ENCODE measurements around the gene CCDC106.

Gene CCDC106

DNA sequence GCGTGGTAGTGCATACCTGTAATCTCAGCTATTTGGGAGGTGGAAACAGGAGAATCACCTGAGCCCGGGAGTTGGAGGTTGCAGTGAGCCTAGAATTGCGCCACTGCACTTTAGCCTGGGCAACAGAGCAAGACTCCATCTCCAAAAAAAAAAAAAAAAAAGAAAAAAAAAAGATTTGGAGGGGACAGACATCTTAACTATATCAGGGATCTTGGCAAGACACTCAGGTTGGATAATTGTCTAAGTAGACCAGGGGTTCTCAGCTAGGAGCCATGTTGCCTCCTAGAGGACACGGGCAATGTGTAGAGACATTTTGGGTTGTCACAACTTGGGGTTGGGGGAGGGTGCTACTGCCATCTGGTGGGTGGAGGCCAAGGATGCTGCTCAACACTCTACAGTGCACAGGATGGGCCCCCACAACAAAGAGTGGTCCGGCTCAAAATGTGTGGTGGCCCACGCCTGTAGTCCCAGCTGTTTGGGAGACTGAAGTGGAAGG lies 9.1 kb upstream of the CCDC106 start:
- DNase-seq: peak; percentile 59

DNA sequence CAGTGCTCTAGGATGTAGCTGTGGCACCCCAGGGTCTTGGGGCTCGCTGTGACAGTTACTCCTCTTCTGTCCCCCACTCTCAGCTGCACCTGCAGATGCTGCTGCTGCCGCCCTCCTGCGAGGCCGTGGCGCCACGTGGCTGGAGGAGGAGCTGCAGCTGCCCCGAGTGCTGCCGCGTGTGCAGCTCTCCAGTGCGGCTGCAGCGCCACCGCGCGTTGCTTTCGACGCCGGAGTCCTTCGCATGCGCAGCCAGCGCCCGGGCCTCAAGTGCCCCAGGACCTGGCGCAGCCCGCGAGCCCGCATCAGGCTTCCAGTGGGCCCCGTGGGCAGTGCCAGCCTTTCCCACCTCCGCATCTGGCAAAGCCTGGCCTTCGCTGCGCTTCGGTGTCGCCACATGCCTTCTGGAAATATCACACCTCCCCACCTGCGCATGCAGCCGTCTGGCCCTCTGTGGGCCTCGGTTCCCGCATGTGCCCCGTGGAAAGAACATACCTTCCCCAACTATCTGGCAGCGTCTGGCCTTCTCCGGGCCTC lies 7.9 kb upstream of the CCDC106 start:
- no peak for DNase-seq

DNA sequence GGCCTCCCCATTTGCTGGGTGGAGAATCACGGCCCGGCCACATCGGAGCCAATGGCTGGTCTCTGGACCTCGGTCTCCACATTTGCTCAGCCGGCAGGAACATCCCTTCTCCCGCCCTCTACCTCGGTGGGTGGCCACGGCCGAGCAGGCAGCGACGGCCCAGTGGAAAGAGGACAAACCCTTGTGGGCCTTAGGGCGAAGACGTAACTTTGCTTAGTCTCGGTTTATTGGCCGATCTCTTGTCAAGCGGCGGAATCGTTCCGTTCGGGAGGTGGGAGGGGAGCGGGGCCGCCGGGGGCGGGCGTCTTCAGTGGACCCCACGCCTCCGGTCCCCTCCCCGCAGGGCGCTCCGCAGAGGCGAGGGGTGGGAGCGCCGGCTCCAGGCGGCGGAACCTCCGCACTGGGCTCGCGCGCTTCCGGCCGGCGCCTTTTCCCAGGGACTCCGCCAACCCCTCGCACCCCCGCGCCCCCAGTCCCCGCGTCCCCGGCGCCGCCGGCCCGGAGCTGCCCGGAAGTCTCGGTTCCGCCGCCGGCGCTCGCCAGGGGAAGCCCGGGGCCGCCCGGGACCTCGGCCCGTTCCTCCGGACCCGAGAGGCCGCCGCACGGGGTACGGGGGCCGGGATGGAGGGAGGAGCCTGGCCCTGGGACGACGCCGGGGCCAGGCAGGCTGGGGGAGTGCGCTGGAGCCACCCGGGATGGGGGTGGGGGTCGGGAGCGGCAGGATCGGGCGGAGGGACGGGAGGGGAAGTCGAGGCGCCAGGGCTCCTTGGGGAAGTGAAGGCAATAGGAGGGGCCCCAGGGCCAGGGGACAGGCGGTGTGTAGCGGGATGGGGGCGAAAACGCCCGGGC lies 7.2 kb upstream of the CCDC106 start, which contains the start of gene ZNF580:
ZNF580 (plus strand) TSS at position 426 of the 849 bp plus-strand sequence. CDS start 1,507 bp downstream, outside the sequence.
- DNase-seq: no peak

DNA sequence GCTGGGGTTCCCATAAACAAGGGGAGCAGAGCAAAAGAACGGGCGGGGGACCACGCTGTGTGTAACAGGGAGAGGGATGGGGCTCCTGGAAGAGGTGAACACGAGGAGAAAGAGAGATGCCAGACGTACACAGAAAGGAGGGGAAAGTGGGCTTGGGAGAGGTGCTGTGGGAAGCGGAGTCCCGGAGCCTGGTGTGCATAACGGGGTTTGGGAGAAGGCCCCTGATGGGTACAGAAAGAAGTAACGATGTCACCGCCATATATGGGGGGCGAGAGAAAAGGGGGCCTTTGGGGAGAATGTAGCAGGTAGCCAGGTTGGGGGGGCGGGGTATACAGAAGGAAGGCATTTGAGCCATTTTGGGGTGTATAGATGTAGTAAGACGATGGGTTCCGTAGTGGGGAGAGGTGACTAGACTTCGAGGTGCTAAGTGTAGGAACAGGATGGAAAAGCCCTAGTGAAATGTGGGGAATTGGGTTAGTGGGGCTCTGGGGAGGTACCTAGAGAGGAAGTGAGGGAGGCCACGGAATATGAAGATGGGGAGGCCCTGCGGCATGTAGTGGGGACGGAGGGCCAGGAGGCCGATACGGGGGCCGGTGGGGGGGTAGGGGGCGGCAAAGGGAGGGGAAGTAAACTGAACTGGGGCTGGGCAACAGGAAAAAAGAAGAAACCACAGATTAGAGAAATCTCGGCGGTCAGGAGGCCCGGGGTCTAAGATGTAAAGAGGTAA lies 6.4 kb upstream of the CCDC106 start:
- peak; percentile 54 for DNase-seq

DNA sequence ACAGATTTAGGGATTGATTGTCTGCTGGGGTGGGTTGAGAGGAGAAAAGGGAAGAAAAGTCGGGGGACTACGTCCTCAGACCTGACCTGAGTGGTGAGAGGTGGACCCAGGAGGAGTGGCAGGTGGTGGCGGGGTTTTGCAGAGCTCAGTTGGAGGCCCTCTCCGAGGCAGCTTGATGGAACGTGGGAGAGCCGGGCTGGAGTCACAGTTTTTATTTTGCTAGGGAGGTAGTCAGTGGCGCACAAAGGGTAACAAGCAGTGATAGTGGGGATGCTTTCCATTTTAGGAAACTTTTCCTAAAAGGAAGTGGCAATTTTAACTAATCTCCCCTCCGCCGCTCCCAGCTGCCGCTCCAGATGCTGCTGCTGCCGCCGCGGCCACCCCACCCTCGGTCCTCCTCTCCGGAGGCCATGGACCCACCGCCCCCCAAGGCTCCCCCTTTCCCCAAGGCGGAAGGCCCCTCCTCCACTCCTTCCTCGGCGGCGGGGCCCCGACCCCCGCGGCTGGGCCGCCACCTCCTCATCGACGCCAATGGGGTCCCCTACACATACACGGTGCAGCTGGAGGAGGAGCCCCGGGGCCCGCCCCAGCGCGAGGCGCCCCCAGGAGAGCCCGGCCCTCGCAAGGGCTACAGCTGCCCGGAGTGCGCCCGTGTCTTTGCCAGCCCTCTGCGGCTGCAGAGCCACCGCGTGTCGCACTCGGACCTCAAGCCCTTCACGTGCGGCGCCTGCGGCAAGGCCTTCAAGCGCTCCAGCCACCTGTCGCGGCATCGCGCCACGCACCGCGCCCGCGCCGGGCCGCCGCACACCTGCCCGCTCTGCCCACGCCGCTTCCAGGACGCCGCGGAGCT lies 5.6 kb upstream of the CCDC106 start:
- no peak for DNase-seq

DNA sequence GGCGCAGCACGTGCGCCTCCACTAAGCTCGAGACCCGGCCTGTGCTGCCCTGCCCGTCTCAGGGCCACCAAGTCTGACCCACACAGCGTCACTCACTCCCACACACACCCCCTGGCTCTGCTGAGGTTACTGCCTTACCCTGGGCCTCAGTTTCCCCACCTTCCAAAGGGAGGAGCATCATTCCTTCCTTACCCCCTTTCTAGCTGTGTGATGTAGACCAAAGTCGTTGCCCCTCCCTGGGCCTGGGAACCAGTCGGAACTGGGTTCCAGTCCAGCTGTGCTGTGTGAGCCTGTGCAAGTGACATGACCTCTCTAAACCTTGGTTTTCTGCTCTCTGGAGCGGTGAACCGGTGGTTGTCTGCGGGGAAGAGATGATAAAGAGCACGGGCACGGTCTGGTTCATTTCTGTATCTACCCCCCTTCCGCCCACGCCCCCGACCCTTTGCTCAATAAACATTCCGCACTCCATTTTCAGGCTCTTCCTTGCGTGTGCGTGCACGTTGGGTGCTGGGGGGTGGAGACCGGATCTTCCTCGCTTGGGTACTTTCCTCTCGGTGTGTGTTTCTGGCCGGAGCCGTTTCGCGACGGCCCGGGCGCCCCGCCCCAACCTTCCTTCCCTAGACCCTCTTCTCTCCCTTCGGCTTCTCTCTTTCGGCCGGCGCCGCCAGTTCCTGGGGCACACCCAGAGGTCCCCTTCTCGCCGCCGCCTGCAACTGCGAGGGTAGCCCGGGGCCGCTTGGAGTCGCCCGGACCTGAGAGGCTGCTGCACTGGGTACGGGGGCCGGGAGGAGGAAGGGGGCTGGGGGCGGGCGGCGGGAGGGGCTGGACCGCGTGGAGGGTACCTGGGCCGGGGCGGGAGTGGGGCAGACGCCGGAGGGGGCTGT lies 4.8 kb upstream of the CCDC106 start, which contains the start of gene ZNF581:
ZNF581 (plus strand) TSS at position 647 of the 884 bp plus-strand sequence. CDS start 923 bp downstream, outside the sequence.
- DNase-seq: peak; percentile 80

DNA sequence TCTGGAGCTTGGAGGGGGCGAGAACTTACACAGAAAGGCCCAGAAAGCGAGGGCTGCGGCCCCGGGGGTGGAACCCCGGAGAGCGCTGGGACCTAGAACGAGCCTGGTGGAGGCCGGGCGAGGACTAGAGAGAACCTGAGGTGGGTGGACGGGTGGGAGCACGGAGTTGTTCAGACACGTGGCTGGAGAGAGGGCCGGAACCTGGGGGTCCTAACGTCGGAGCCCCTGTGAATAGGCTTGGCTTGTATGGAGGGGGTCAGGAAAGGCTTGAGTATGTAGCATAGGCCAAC lies 4.2 kb upstream of the CCDC106 start:
- no peak for DNase-seq

DNA sequence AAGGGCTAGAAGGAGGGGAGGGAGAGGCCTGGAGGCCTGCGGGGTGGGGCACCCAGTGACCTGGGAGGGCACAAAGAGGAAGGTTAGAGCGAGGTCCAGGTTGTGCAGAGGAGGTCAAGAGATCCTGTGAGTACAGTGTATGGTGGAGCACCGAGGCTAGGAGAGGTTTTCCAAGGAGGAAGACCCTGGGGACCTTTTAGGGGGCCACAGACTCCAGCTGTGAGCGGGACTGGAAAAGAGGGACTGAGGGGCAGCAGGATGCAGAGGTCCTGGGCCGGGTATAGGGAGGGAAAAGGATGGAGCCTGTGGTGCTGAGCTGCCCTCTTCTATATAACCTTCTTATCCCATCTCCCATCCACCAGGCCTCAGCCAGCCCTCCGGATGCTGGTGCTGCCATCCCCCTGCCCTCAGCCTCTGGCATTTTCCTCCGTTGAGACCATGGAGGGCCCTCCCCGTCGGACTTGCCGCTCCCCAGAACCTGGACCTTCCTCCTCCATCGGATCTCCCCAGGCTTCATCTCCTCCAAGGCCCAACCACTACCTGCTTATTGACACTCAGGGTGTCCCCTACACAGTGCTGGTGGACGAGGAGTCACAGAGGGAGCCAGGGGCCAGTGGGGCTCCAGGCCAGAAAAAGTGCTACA lies 3.7 kb upstream of the CCDC106 start:
- no peak for DNase-seq

DNA sequence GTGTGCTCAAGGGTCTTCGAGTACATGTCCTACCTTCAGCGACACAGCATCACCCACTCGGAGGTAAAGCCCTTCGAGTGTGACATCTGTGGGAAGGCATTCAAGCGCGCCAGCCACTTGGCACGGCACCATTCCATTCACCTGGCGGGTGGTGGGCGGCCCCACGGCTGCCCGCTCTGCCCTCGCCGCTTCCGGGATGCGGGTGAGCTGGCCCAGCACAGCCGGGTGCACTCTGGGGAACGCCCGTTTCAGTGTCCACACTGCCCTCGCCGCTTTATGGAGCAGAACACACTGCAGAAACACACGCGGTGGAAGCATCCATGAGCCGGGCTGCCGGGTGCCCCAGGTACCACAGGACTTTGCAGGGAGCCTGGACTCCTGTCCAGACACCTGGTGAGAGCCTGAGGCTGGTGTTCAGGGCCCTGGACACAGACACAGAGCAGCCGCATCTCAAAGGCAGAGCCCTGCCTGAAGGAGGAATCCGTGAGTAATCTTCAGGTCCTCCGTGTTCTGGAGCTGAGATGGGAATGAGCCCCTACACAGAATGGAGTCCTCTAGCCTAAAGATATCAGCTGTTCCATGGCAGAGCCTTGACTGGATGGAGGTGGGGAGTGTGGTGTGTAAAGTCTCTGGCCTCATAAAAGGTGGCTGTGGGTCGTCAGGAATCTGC lies 3.0 kb upstream of the CCDC106 start:
- no peak for DNase-seq

DNA sequence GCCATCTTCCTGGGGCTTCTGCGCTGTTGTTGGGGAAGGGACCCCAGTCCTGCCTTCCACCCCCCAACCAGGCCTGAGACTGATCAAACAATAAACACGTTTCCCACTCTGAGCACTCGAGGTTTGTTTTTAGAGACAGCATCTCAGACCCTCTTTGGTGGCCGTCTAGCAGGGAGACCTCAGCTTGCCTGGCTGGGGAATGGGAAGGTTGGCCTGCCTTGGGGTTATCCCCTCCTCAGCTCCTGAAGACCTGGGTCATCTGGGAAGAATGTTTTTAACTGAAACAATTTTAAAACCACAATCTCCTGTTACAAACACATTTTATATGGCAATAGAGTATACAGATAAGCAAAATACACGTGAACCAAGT lies 2.5 kb upstream of the CCDC106 start:
- no peak for DNase-seq

DNA sequence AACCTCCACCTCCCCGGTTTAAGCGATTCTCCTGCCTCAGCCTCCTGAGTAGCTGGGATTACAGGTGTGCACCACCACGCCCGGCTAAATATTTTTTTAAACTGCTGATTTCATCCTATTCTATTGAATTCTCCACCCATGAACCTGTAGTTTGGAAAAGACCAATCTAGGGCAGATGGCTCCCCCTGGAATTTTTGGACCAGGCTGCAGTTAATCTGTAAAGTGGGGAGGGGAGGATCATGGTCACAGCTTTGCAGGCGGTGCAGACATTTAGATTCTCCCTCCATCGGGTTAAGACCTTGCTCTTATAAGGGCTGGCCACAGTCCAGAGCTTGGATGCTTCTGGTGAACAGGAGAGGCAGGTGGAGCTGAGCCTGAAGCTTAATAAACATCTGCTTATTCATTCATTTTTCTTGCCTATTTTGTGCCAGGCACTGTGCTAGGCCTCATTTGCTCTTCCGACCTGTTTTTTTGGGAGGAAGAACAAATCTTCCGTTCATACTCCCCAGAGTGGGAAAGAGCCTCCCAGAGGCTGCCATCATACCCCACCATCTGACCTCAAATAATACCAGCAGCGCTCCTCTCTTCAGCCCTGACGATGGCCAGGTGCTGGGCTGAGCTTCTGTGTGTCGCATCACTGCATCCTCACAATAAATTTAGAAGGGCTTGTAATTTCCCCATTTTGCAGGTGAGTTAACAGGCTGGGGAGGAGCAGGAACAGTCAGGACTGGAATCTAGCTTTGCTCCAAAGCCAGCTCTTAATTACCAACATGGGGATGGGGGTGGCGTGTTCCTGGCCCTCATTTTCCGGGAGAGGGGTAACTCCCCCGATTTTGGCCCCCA lies 902 bp upstream of the CCDC106 start:
- no peak for DNase-seq

DNA sequence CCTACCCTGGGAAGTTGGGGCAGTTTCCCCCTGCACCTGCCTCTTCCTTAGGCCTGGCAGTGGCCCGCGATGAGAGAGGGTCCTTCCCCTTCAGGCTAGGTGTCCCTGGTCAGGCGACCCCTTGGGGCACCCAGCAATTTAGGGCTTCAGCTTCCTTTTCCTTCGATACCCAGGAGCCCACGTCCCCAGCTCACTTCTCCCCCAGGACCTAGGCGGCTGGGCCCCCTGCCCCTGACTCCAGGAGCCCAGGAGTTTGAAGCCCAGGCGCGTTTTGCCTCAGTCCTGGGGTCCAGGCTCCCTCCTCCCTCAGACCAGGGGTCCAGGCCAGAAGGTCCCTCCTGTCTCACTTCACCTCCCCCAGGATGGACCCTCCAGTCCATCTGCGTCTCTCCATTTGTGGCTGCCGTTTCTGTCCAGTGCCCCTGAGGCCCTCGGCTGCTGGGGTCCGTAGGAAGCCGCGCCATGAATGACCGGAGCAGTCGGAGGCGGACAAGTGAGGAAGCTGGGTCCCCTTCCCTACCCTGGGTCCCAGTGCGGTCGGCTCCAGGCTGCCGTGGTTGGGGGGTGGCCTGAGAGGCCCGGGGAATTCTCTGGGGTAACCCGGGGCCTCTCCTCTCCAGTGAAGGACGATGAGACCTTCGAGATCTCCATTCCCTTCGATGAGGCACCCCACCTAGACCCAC lies 714 bp downstream of the CCDC106 start:
- DNase-seq: no peak

DNA sequence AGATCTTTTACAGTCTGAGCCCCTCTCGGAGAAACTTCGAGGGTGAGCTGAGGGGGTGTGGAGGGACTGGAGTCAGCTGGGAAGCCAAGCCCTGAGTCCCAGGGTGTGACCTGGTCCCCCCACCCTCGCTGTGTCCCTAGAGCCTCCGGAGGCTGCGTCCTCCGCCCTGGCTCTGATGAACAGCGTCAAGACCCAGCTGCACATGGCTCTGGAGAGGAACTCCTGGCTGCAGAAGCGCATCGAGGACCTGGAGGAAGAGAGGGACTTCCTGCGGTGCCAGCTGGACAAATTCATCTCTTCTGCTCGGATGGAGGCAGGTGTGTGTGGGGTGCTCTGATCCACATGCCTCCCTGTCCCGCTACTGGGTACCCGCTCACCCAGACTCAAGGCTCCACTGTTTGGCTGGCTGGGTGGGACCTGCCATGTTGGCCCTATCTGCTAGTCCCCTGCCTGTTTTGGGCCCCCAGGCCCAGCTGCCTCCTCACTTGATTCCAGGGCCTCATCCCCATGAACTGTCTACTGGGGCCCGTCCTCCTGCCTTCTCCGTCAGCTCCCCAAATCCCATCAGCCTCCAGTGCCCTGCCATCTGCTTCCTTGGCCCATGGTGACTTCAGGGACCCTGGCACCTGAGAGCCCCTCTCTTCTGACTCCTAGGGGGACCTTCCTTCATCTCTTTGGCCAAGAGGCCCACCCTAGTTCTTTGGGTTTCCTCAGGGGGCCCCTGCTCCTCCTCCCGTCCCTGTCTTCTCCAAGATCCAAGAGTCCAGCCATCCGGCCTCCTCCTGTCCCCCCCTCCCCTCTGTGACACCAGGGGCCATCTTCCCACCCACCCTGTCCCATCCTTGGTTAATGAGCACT lies 1.5 kb downstream of the CCDC106 start:
- no peak for DNase-seq

DNA sequence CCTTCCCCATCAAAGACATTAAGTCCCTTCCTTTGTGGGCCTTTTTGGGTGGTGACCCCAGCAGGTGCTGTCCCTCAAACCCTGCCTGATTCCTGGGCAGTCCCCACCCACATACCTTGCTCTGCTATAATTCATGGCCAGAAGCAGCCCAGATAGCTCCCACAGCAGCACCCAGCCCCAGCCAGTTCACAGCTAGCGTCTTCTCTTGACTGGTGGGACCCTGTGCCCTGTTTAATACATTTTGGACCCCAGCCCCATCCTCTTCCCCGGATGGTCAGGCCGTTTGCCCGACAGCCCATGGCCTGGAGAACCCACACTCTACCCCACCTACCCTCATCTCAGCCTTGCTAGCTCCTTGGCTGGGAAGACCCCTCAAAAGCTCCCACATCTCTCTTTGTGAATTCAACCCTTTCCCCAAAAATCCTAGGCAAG lies 2.1 kb downstream of the CCDC106 start:
- DNase-seq: no peak

DNA sequence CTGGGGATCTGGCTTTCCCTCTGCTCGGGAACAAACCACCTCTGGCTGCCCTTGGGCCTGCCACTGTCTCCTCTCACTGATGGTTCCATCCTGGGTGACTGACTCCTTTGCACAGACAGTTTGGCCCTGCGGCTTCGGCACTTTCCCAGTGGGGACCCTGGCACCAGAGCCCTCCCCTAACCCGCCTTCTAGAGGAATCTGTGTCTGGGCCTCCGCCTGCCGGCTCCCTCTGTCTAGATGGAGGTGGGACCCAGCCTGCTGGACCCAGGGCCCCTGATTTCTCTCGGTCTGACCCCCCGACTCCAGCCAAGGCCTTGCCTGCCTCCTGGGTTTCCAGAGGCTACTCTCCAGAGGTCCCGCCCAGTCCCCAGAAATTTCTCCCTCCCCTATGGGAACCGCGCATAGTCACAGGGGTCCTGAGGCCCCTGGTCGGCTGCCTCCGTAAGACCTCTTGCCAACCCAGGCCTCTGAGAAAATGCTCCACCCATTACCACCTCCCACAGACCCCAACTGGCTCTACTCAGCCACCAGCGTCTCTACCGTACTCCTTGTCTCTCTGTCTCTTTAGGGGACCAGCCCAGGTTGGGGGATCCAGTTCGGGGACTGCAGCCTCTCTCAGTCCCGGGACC lies 2.7 kb downstream of the CCDC106 start:
- DNase-seq: no peak

DNA sequence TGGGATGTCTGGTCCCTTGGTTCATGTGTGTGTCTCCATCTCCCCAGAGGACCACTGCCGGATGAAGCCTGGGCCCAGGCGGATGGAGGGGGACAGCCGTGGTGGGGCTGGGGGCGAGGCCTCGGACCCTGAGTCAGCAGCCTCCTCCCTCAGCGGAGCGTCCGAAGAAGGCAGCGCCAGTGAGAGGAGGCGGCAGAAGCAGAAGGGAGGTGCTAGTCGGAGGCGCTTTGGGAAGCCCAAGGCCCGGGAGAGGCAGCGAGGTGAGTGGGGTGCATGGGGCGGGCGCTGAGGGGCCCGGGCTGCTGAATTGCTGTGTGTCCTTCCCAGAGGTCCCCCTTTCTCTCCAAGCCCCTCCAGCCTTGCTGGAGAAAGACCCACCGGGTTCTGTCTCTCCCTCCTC lies 3.2 kb downstream of the CCDC106 start:
- no peak for DNase-seq

DNA sequence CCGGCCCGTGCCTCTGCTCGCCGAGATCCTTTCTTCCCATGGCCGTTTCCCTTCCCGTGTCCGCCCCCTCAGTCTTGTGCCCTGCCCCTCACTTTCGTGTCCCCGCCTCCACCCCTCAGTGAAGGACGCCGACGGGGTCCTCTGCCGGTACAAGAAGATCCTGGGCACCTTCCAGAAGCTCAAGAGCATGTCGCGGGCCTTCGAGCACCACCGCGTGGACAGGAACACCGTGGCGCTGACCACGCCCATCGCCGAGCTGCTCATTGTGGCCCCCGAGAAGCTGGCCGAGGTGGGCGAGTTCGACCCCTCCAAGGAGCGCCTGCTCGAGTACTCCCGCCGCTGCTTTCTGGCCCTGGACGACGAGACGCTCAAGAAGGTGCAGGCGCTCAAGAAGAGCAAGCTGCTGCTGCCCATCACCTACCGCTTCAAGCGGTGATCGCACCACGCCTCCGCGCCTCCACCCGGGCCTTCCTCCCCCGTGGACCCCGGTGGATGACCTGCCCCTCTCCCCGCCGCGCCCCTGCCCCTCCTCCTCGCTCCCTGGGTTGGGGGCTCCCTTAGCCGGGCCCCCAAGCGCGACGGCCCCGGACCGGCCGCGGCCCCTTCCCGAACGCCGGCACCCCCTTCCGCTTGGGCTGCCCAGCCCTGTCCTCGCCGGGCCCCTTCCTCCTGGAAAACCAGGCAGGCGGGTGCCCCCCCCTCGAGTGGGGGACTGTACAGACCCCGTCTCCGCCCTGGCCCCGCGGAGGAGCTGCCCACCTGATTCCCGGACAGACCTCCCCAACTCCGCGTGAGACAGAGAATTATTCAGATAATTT lies 4.5 kb downstream of the CCDC106 start:
- no peak for DNase-seq
